H9 (cell line): ENCODE data around the gene RUNX2. TPM values are rescaled to one million over a fixed set of nuclear protein-coding genes. Genes with fewer than 3 reads are reported as not detected.

Source experiments
- DNase-seq: peaks from one replicate; pipeline ENCODE4 v3.0.0-alpha.2; 2017
- H2AFZ ChIP-seq: one replicate; pipeline ENCODE4 v1.6.1; 2013; ENCODE audit warnings: mild to moderate bottlenecking, low read length, control low read depth, moderate library complexity
- H2AK5ac ChIP-seq: 2 replicates; pipeline ENCODE4 v1.6.1; 2013; ENCODE audit warnings: low read length, control low read depth, mixed read lengths; ENCODE audit not compliant: insufficient read length
- H2BK120ac ChIP-seq: one replicate; pipeline ENCODE4 v1.6.1; 2013; ENCODE audit warnings: low read depth, mild to moderate bottlenecking, low read length, control low read depth, inconsistent platforms; ENCODE audit not compliant: poor library complexity, severe bottlenecking
- H2BK12ac ChIP-seq: 2 replicates; pipeline ENCODE4 v1.6.1; 2013; ENCODE audit warnings: low read length, control low read depth, mixed read lengths, low read depth; ENCODE audit not compliant: insufficient read length
- H2BK15ac ChIP-seq: 2 replicates; pipeline ENCODE4 v1.6.1; 2013; ENCODE audit warnings: low read depth, low read length, control low read depth
- H2BK20ac ChIP-seq: one replicate; pipeline ENCODE4 v1.6.1; 2013; ENCODE audit warnings: low read depth, mild to moderate bottlenecking, low read length, control low read depth, inconsistent platforms; ENCODE audit not compliant: poor library complexity, severe bottlenecking
- H2BK5ac ChIP-seq: 2 replicates; pipeline ENCODE4 v1.6.1; 2013; ENCODE audit warnings: low read length, control low read depth, mixed read lengths; ENCODE audit not compliant: insufficient read length
- H3K14ac ChIP-seq: 2 replicates; pipeline ENCODE4 v1.6.1; 2013; ENCODE audit warnings: low read length, control low read depth; ENCODE audit not compliant: insufficient read depth
- H3K18ac ChIP-seq: 2 replicates; pipeline ENCODE4 v1.6.1; 2013; ENCODE audit warnings: low read depth, mild to moderate bottlenecking, mixed read lengths, low read length, control low read depth; ENCODE audit not compliant: insufficient read length
- H3K23ac ChIP-seq: 2 replicates; pipeline ENCODE4 v1.6.1; 2013; ENCODE audit warnings: low read length, control low read depth, mixed read lengths, low read depth; ENCODE audit not compliant: insufficient read length
- H3K23me2 ChIP-seq: 2 replicates; pipeline ENCODE4 v1.6.1; 2013; ENCODE audit warnings: low read depth, mild to moderate bottlenecking, mixed read lengths, low read length, control low read depth; ENCODE audit not compliant: insufficient read length, poor library complexity, severe bottlenecking
- H3K27ac ChIP-seq: 2 replicates; pipeline ENCODE4 v1.5.1; 2013; ENCODE audit warnings: low read length, control low read depth, mixed read lengths, low read depth; ENCODE audit not compliant: insufficient read length
- H3K27me3 ChIP-seq: 2 replicates; pipeline ENCODE4 v1.6.1; 2013; ENCODE audit warnings: low read length, control low read depth, inconsistent platforms; ENCODE audit not compliant: insufficient read depth
- H3K4ac ChIP-seq: 2 replicates; pipeline ENCODE4 v1.6.1; 2013; ENCODE audit warnings: low read depth, mild to moderate bottlenecking, control low read depth, inconsistent platforms, low read length, moderate library complexity
- H3K4me1 ChIP-seq: 2 replicates; pipeline ENCODE4 v1.6.1; 2013; ENCODE audit warnings: low read length, control low read depth, inconsistent platforms; ENCODE audit not compliant: insufficient read depth
- H3K4me2 ChIP-seq: 2 replicates; pipeline ENCODE4 v1.6.1; 2013; ENCODE audit warnings: low read length, control low read depth, mixed read lengths; ENCODE audit not compliant: insufficient read length, insufficient read depth
- H3K56ac ChIP-seq: 2 replicates; pipeline ENCODE4 v1.6.1; 2013; ENCODE audit warnings: low read depth, mild to moderate bottlenecking, mixed read lengths, low read length, control low read depth; ENCODE audit not compliant: insufficient read length
- H3K79me1 ChIP-seq: 2 replicates; pipeline ENCODE4 v1.6.1; 2013; ENCODE audit warnings: low read depth, mild to moderate bottlenecking, moderate library complexity, low read length, control low read depth, inconsistent platforms; ENCODE audit not compliant: insufficient read depth, poor library complexity, severe bottlenecking
- H3K79me2 ChIP-seq: 2 replicates; pipeline ENCODE4 v1.6.1; 2013; ENCODE audit warnings: low read length, control low read depth, inconsistent platforms; ENCODE audit not compliant: insufficient read depth
- H3K9ac ChIP-seq: 2 replicates; pipeline ENCODE4 v1.6.1; 2013; ENCODE audit warnings: low read length, control low read depth, mixed read lengths; ENCODE audit not compliant: insufficient read length; ENCODE audit errors: extremely low read depth
- H3K9me3 ChIP-seq: one replicate; pipeline ENCODE4 v1.6.1; 2013; ENCODE audit warnings: low read depth, low read length, inconsistent platforms; ENCODE audit not compliant: control insufficient read depth
- H3T11ph ChIP-seq: one replicate; pipeline ENCODE4 v1.6.1; 2013; ENCODE audit warnings: mild to moderate bottlenecking, low read length, control low read depth, inconsistent platforms
- H4K20me1 ChIP-seq: one replicate; pipeline ENCODE4 v1.6.1; 2013; ENCODE audit not compliant: control insufficient read depth, insufficient read length, insufficient read depth
- H4K5ac ChIP-seq: 2 replicates; pipeline ENCODE4 v1.6.1; 2013; ENCODE audit warnings: low read depth, mild to moderate bottlenecking, mixed read lengths, low read length, control low read depth; ENCODE audit not compliant: insufficient read length
- H4K8ac ChIP-seq: replicated peaks from 2 replicates; pipeline ENCODE4 v1.6.1; 2013; ENCODE audit warnings: low read length, control low read depth, mixed read lengths, low read depth; ENCODE audit not compliant: insufficient read length
- H4K91ac ChIP-seq: 2 replicates; pipeline ENCODE4 v1.6.1; 2013; ENCODE audit warnings: low read depth, mild to moderate bottlenecking, moderate library complexity, mixed read lengths, low read length, control low read depth; ENCODE audit not compliant: insufficient read length
- H3K27ac Mint-ChIP-seq, 3 experiments: 2 replicates in 2 of 3; 3 replicates in 1 of 3; pipeline ENCODE4 v1.8.0; 2020 to 2021; ENCODE audit warnings: mixed read lengths in 3 of 3, mild to moderate bottlenecking in 1 of 3, moderate library complexity in 1 of 3
- H3K27me3 Mint-ChIP-seq: 2 replicates; pipeline ENCODE4 v1.8.0; 2021; ENCODE audit warnings: low read depth, mild to moderate bottlenecking, moderate library complexity, mixed read lengths
- H3K36me3 Mint-ChIP-seq, 3 experiments: 2 replicates in 2 of 3; 3 replicates in 1 of 3; pipeline ENCODE4 v1.8.0; 2020 to 2021; ENCODE audit warnings: low read depth in 3 of 3, mixed read lengths in 3 of 3; ENCODE audit not compliant: insufficient read depth in 1 of 3
- H3K4me1 Mint-ChIP-seq, 2 experiments: 2 replicates each; pipeline ENCODE4 v1.8.0; 2020; ENCODE audit warnings: mixed read lengths in 2 of 2
- H3K4me3 Mint-ChIP-seq, 2 experiments: 2 replicates in 1 of 2; 3 replicates in 1 of 2; pipeline ENCODE4 v1.8.0; 2020 to 2021; ENCODE audit warnings: mild to moderate bottlenecking in 2 of 2, mixed read lengths in 2 of 2, moderate library complexity in 1 of 2
- H3K9me3 Mint-ChIP-seq, 2 experiments: 2 replicates in 1 of 2; 3 replicates in 1 of 2; pipeline ENCODE4 v1.8.0; 2020; ENCODE audit warnings: mild to moderate bottlenecking in 2 of 2, mixed read lengths in 2 of 2, moderate library complexity in 1 of 2
- CTCF ChIP-seq: fragments of 200-600 bp; sonication (generic); conservative IDR thresholded peaks from 3 replicates; pipeline ENCODE4 v1.8.0; 2021; ENCODE audit warnings: antibody characterized with exemption, mild to moderate bottlenecking
- WGBS: extraction: QIAGEN DNeasy Blood & Tissue Kit; methylation state at CpG from one replicate; pipeline ENCODE4 v1.1.7; 2013; ENCODE audit warnings: missing lambda C conversion rate, low lambda C conversion rate, mixed read lengths; ENCODE audit not compliant: insufficient read length; ENCODE audit errors: extremely low coverage; 5-methylcytosine and 5-hydroxymethylcytosine counted together
- total RNA-seq: library from RNA; stranded (reverse); gene quantifications from 2 replicates; pipeline ENCODE4 v1.2.1, GENCODE V29; 2021

The RUNX2 gene
- total RNA-seq, 1 experiment from 2014 or later, result 0.15 TPM

- Histone ChIP-seq H4K91ac (no peak overlapping the region), H3K23me2 (peaks cover 10% of the 10 kb centered on the region), H2BK20ac (no peak overlapping the region), H3T11ph (no peak overlapping the region), H3K9ac (no peak overlapping the region), H3K79me1 (no peaks in the 10 kb centered on the region), H3K14ac (0 out of 2 replicates have a peak overlapping the region, but pooled peaks have one; percentile 12), H3K56ac (no peak overlapping the region), H3K4me2 (no peak overlapping the region), H2BK15ac (no peak overlapping the region), H3K79me2 (no peaks in the 10 kb centered on the region), H4K20me1 (no peaks in the 10 kb centered on the region), H2BK12ac (no peak overlapping the region), H3K27ac (no peak overlapping the region), H2AFZ (no peak overlapping the region), H4K8ac (no peak overlapping the region), H2BK120ac (no peak overlapping the region), H3K9me3 (no peaks in the 10 kb centered on the region), H3K18ac (no peak overlapping the region), H2AK5ac (no peak overlapping the region), H4K5ac (no peak overlapping the region), H3K4me1 (no peaks in the 10 kb centered on the region), H3K27me3 (peaks cover 11% of the 10 kb centered on the region; the same call in 1 of the 2 replicates), H3K4ac (no peak overlapping the region), H2BK5ac (no peak overlapping the region), H3K23ac (no peak overlapping the region)
- H3K4me3 Mint-ChIP-seq, result no peak overlapping the region
- WGBS, result no CpG with 5 or more reads among the region's 2 CpGs
- no peak for DNase-seq
- H3K9me3 Mint-ChIP-seq, result no peaks in the 10 kb centered on the region
- no peak for TF ChIP-seq CTCF
- H3K4me1 Mint-ChIP-seq, result peaks cover 12% of the 10 kb centered on the region in 2 experiments
- peaks cover 46% of the 10 kb centered on the region for H3K27me3 Mint-ChIP-seq
- H3K27ac Mint-ChIP-seq, result no peak overlapping the region
- no peaks in the 10 kb centered on the region for H3K36me3 Mint-ChIP-seq
These were observed 87.2 kb downstream of the RUNX2 start for GRCh38 chr6:45415315-45415714.
